Ovary (tissue), 9 donors: ENCODE results near the gene NDST1. TPM values are rescaled to one million over a fixed set of nuclear protein-coding genes. Genes with fewer than 3 reads are reported as not detected.
A peak's percentile ranks its signal among the peaks of the same experiment; 100 is the strongest.

Experiments
- DNase-seq, 5 donors: peaks; one replicate each; pipeline ENCODE4 v3.0.0-alpha.2; 2019 to 2020
- H3K27ac ChIP-seq, 2 donors: fragments of 200-600 bp; one replicate each; pipeline versions ENCODE4 v1.5.1 to v1.8.0; 2019 to 2022
- H3K27me3 ChIP-seq: fragments of 200-600 bp; one replicate; pipeline ENCODE4 v1.8.0; 2022
- H3K36me3 ChIP-seq: fragments of 200-600 bp; sonication (generic); one replicate; pipeline ENCODE4 v1.5.1; 2019
- H3K4me1 ChIP-seq: one replicate; pipeline ENCODE4 v1.8.1; 2013; ENCODE audit warnings: mild to moderate bottlenecking, moderate library complexity; ENCODE audit not compliant: insufficient read depth
- H3K4me3 ChIP-seq: fragments of 200-600 bp; sonication (generic); one replicate; pipeline ENCODE4 v1.5.1; 2017
- H3K9me3 ChIP-seq, 2 donors: fragments of 200-600 bp in 1 of 2; sonication (generic) in 1 of 2; one replicate each; pipeline versions ENCODE4 v1.5.1 to v1.8.1; 2013 to 2019; ENCODE audit warnings: mild to moderate bottlenecking in 1 of 2, moderate library complexity in 1 of 2
- CTCF ChIP-seq, 3 donors: fragments of 450-650 bp in 2 of 3; fragments of 200-600 bp in 1 of 3; IDR thresholded peaks; one replicate each; pipeline versions ENCODE4 v1.5.1 to v1.8.0; 2016 to 2022; ENCODE audit warnings: antibody characterized with exemption in 3 of 3, mild to moderate bottlenecking in 1 of 3
- EP300 ChIP-seq: sonication (generic); formaldehyde crosslinking; IDR thresholded peaks from one replicate; pipeline ENCODE4 v1.6.1; 2017; ENCODE audit warnings: antibody characterized with exemption
- POLR2A ChIP-seq: fragments of 450-650 bp; IDR thresholded peaks from one replicate; pipeline ENCODE4 v1.6.1; 2017; ENCODE audit warnings: antibody characterized with exemption, mild to moderate bottlenecking, moderate library complexity
- WGBS, 3 donors: extraction: QIAGEN DNeasy Blood & Tissue Kit in 1 of 3; methylation state at CpG; one replicate each; pipeline versions ENCODE4 v1.1.5 to v1.1.7; 2013 to 2017; 5-methylcytosine and 5-hydroxymethylcytosine counted together
- intact Hi-C, 4 donors: fragments of 100-400 bp; cut with DNase I; formaldehyde crosslinking; loops; one replicate each; pipeline versions ENCODE4 v1.11.0 to v1.15.1; 2022 to 2023
- polyA plus RNA-seq, 2 donors: library from polyadenylated mRNA; stranded (reverse); fragments of 200-250 nt in 1 of 2; fragments of 350-450 nt in 1 of 2; fragmentation: Illumina TruSeq in 1 of 2; extraction: RNeasy Lipid Tissue Mini Kit (QIAGEN cat#74804) in 1 of 2; gene quantifications; one replicate each; pipeline ENCODE4 v1.2.3, GENCODE V29; 2013 to 2014
- total RNA-seq, 7 donors: library from RNA; depleted of rRNA in 2 of 7; stranded (reverse); fragments of >200 nt in 2 of 7; fragmentation: NEBNext Ultra II Directional in 3 of 7; extraction: Animal tissue kit (Norgen Biotek cat#: 25700) in 3 of 7; gene quantifications; one replicate each; pipeline versions ENCODE4 v1.1.0 to v1.2.4, GENCODE V29; 2016 to 2023
- donor health status: DM: no; HTN: no; CAD: no; lungs with moderate emphysema.
- donor health status: DM: no; HTN: no; CAD: no.
- donor health status: Bipolar disorder and iron deficiency.
- donor health status: DM: yes; HTN: yes; CAD: no.
- donor health status: DM: no; HTN: no; CAD: no.
- donor health status: DM: yes; HTN: yes; CAD: no.

NDST1 gene
- total and polyA plus RNA-seq, 9 donors = 31.0 to 139 (median 90.3) TPM

- no peak for TF ChIP-seq POLR2A
Measured at GRCh38 chr5:150508277-150508640, 328 bp downstream of the NDST1 start.

GRCh38 chr5:150508828-150509227 lies 897 bp downstream of the NDST1 start:
- peaks cover 50% of the 10 kb centered on the region for H3K4me1 ChIP-seq
- 26 to 40% (median 36%) methylated on average over 4 of the region's 4 CpGs for whole genome bisulfite sequencing, 3 donors
- no peak for TF ChIP-seq POLR2A
- no peak for TF ChIP-seq CTCF (IDR thresholded peaks at IDR 0.05)
- no peak for TF ChIP-seq EP300

More at GRCh38 chr5:150508277-150508640, 328 bp downstream of the NDST1 start:
- no peak for DNase-seq
- Histone ChIP-seq H3K27ac (peak overlapping the region in 1 of 2 donors; percentile 35), H3K4me1 (peaks cover 56% of the 10 kb centered on the region), H3K36me3 (no peaks in the 10 kb centered on the region), H3K27me3 (no peaks in the 10 kb centered on the region), H3K4me3 (no peak overlapping the region), H3K9me3 (no peaks in the 10 kb centered on the region)
- intact Hi-C loops = no loop called here
- WGBS, 3 donors = 49 to 58% (median 52%) methylated on average over 2 of the region's 2 CpGs

GRCh38 chr5:150509992-150510391 lies 2.1 kb downstream of the NDST1 start:
- Histone ChIP-seq H3K27me3 (no peaks in the 10 kb centered on the region), H3K4me1 (peaks cover 44% of the 10 kb centered on the region), H3K4me3 (no peak overlapping the region), H3K36me3 (no peaks in the 10 kb centered on the region), H3K27ac (no peak overlapping the region), H3K9me3 (no peaks in the 10 kb centered on the region)
- no peak for DNase-seq
- WGBS, 3 donors = 81 to 91% (median 82%) methylated on average over 7 of the region's 7 CpGs
- intact Hi-C loops = no loop called here
- TF ChIP-seq EP300 = no peak
- TF ChIP-seq POLR2A = no peak
- TF ChIP-seq CTCF (IDR thresholded peaks at IDR 0.05) = no peak

More at GRCh38 chr5:150508828-150509227, 897 bp downstream of the NDST1 start:
- Histone ChIP-seq H3K27ac (peak overlapping the region; percentile 29 to 31), H3K36me3 (no peaks in the 10 kb centered on the region), H3K4me3 (no peak overlapping the region), H3K27me3 (no peaks in the 10 kb centered on the region), H3K9me3 (no peaks in the 10 kb centered on the region)
- intact Hi-C loops = no loop called here
- no peak for DNase-seq

GRCh38 chr5:150510460-150511263 lies 2.7 kb downstream of the NDST1 start:
- TF ChIP-seq CTCF (IDR thresholded peaks at IDR 0.05) (no peak), EP300 (no peak), POLR2A (no peak)
- no peaks in the 10 kb centered on the region for H3K9me3 ChIP-seq
- 78 to 82% (median 82%) methylated on average over 12 of the region's 12 CpGs for WGBS, 3 donors
- H3K27me3 ChIP-seq = no peaks in the 10 kb centered on the region
- no peak for DNase-seq
- no peak overlapping the region for H3K4me3 ChIP-seq
- peaks cover 48% of the 10 kb centered on the region for H3K4me1 ChIP-seq
- peak overlapping the region in 1 of 2 donors; percentile 23 for H3K27ac ChIP-seq
- no peaks in the 10 kb centered on the region for H3K36me3 ChIP-seq
- intact Hi-C loops = no loop called here
